HEK293 (cell line): ENCODE data around the gene GDF7.

Experiments used
- SETDB1 ChIP-seq: IDR thresholded peaks from one replicate; pipeline ENCODE4 v1.6.1; 2017; ENCODE audit warnings: mild to moderate bottlenecking, low read length, moderate library complexity, mixed read lengths; ENCODE audit not compliant: insufficient read length
- ZBTB8A ChIP-seq: fragments of 450-650 bp; formaldehyde crosslinking; IDR thresholded peaks from 2 replicates; pipeline ENCODE4 v1.5.1; 2016; ENCODE audit warnings: missing biosample characterization, missing genetic modification characterization
- ZNF239 ChIP-seq: fragments of 450-650 bp; formaldehyde crosslinking; IDR thresholded peaks from 2 replicates; pipeline ENCODE4 v1.5.1; 2016; ENCODE audit warnings: missing biosample characterization, missing genetic modification characterization
- ZNF24 ChIP-seq: fragments of 450-650 bp; formaldehyde crosslinking; IDR thresholded peaks from 2 replicates; pipeline ENCODE4 v1.5.1; 2016; ENCODE audit warnings: missing biosample characterization, missing genetic modification characterization
- TF ChIP-seq, protein P1 (sequence below): fragments of 450-650 bp; formaldehyde crosslinking; IDR thresholded peaks from 2 replicates; pipeline ENCODE4 v1.5.1; 2016; ENCODE audit warnings: missing biosample characterization, missing genetic modification characterization
- TF ChIP-seq, protein P2 (sequence below): fragments of 450-650 bp; formaldehyde crosslinking; IDR thresholded peaks from 2 replicates; pipeline ENCODE4 v1.5.1; 2016; ENCODE audit warnings: missing biosample characterization, missing genetic modification characterization

DNA sequence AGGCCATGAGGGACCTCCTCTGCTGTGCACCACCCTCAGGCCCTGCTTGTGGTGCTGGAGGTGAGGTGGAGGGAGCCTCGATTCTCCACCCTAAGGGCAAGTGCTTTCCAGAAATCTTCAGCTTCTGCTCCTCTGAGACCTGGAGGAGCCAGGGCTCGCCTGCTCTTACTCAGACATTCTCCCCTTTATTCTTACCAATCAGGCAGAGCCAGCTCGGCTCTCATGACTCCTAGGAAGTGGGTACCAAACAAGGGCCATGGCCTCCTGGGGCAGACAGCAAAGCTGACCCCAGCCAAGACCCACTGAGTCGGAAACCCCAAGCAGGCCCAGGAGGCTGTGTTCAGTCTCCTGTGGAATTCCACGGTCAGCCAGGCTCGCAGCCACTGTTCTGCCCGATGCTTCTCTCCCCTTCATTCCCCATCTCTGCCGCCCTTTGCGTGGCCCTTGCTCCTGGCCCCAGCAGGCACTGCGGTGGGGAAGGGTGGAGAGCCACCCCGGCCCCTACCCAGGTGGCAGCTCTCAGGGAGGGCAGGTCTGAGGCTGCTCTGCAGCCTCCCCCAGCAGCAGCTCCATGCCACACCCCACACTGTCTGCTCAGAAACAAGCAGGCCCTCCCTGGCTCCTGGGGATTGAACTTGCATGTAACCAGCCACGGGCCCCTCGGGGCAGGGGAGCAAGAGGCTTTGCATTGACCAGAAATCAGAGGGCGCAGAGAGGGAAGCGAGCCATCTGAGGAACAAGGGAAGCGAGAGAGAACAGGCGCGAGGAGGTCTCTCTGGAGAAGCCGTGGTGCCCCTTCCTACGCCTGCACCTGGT lies 40.0 kb upstream of the GDF7 start:
- TF ChIP-seq, protein P1, sequence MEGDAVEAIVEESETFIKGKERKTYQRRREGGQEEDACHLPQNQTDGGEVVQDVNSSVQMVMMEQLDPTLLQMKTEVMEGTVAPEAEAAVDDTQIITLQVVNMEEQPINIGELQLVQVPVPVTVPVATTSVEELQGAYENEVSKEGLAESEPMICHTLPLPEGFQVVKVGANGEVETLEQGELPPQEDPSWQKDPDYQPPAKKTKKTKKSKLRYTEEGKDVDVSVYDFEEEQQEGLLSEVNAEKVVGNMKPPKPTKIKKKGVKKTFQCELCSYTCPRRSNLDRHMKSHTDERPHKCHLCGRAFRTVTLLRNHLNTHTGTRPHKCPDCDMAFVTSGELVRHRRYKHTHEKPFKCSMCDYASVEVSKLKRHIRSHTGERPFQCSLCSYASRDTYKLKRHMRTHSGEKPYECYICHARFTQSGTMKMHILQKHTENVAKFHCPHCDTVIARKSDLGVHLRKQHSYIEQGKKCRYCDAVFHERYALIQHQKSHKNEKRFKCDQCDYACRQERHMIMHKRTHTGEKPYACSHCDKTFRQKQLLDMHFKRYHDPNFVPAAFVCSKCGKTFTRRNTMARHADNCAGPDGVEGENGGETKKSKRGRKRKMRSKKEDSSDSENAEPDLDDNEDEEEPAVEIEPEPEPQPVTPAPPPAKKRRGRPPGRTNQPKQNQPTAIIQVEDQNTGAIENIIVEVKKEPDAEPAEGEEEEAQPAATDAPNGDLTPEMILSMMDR (tag by site-specific recombination): no peak
- TF ChIP-seq, protein P2, sequence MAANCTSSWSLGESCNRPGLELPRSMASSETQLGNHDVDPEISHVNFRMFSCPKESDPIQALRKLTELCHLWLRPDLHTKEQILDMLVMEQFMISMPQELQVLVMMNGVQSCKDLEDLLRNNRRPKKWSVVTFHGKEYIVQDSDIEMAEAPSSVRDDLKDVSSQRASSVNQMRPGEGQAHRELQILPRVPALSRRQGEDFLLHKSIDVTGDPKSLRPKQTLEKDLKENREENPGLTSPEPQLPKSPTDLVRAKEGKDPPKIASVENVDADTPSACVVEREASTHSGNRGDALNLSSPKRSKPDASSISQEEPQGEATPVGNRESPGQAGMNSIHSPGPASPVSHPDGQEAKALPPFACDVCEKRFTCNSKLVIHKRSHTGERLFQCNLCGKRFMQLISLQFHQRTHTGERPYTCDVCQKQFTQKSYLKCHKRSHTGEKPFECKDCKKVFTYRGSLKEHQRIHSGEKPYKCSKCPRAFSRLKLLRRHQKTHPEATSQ (tag by site-specific recombination): no peak
- TF ChIP-seq SETDB1: no peak
- no peak for TF ChIP-seq ZBTB8A
- no peak for TF ChIP-seq ZNF239 (tag by site-specific recombination)
- no peak for TF ChIP-seq ZNF24 (tag by site-specific recombination)
